Mesothelial cell of epicardium (in vitro differentiated cells): ENCODE results near the gene MACROH2A2. TPM values are rescaled to one million over a fixed set of nuclear protein-coding genes. Genes with fewer than 3 reads are reported as not detected.

Experiments used
- DNase-seq, 2 experiments: peaks; one replicate each; pipeline ENCODE4 v3.0.0; 2021; ENCODE audit warnings: low spot score in 2 of 2; ENCODE audit not compliant: unreplicated experiment in 2 of 2
- H3K27ac Mint-ChIP-seq: 2 replicates; pipeline ENCODE4 v1.8.0; 2021; ENCODE audit warnings: mixed read lengths
- H3K27me3 Mint-ChIP-seq: 2 replicates; pipeline ENCODE4 v1.8.0; 2021; ENCODE audit warnings: low read depth, mixed read lengths
- H3K36me3 Mint-ChIP-seq: 2 replicates; pipeline ENCODE4 v1.8.0; 2021; ENCODE audit warnings: mixed read lengths
- H3K4me1 Mint-ChIP-seq: 2 replicates; pipeline ENCODE4 v1.8.0; 2021; ENCODE audit warnings: mixed read lengths
- H3K4me3 Mint-ChIP-seq: 2 replicates; pipeline ENCODE4 v1.8.0; 2021; ENCODE audit warnings: mild to moderate bottlenecking, moderate library complexity, mixed read lengths
- H3K9me3 Mint-ChIP-seq: 2 replicates; pipeline ENCODE4 v1.8.0; 2021; ENCODE audit warnings: mixed read lengths
- total RNA-seq: library from RNA; stranded (reverse); gene quantifications from 3 replicates; pipeline ENCODE4 v1.2.1, GENCODE V29; 2021
- TF ChIP-seq, protein P1 (sequence below): fragments of 200-600 bp; sonication (generic); IDR thresholded peaks from one replicate; pipeline ENCODE4 v1.5.0; 2021; ENCODE audit warnings: antibody characterized with exemption; ENCODE audit not compliant: unreplicated experiment

The MACROH2A2 gene
- 122 to 128 TPM (median 125 TPM) in 3 replicates for total RNA-seq

DNA sequence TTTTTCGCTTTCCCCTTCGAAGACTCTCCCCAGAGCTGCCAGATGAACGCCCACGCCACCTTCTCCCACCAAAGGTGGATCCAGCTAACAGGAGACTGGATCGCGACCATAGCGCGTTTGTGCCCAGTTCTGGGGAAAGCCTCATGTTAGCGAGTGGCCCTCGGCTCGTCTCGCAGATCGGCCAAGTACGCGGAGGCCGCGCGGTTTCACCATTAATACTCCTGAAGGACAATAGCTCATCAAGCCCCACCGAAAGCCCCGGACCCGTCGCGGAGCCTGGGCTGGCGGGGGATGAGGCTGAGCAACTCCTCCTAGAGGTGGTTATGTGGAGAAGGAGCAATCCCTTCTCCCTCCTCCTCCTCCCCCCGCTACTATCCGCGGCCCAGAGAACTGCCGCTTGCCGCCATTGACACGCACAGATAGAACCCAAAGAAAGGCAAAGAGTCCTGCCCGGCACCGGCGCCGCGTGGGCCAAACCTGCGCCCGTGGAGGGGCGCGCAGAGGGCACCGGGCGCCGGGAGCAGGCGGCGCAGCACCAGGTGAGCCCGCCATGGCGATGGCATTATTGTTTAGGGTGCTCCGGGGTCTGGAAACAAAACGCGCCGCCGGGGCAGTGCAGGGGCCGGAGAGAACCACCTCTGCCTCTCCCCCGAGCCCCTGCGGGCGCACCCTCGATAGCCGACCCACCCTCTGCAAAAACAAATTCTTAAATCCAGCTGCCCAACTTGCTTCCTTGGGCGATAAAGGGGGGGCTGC, at the start of gene MACROH2A2:
TSS of gene MACROH2A2 (plus strand) at position 385 of the 756 bp plus-strand sequence. CDS start 22,813 bp downstream, outside the sequence.
- Mint-ChIP-seq H3K4me3 (peak within 1 kb of the TSS; percentile 97), H3K4me1 (peaks cover 55% of the 10 kb centered on the region), H3K36me3 (no peaks in the 10 kb centered on the region), H3K9me3 (no peaks in the 10 kb centered on the region), H3K27me3 (no peaks in the 10 kb centered on the region), H3K27ac (peak within 1 kb of the TSS; percentile 99)
- TF ChIP-seq, protein P1, sequence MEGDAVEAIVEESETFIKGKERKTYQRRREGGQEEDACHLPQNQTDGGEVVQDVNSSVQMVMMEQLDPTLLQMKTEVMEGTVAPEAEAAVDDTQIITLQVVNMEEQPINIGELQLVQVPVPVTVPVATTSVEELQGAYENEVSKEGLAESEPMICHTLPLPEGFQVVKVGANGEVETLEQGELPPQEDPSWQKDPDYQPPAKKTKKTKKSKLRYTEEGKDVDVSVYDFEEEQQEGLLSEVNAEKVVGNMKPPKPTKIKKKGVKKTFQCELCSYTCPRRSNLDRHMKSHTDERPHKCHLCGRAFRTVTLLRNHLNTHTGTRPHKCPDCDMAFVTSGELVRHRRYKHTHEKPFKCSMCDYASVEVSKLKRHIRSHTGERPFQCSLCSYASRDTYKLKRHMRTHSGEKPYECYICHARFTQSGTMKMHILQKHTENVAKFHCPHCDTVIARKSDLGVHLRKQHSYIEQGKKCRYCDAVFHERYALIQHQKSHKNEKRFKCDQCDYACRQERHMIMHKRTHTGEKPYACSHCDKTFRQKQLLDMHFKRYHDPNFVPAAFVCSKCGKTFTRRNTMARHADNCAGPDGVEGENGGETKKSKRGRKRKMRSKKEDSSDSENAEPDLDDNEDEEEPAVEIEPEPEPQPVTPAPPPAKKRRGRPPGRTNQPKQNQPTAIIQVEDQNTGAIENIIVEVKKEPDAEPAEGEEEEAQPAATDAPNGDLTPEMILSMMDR = no peak
- DNase-seq = peak; percentile 57 to 80

DNA sequence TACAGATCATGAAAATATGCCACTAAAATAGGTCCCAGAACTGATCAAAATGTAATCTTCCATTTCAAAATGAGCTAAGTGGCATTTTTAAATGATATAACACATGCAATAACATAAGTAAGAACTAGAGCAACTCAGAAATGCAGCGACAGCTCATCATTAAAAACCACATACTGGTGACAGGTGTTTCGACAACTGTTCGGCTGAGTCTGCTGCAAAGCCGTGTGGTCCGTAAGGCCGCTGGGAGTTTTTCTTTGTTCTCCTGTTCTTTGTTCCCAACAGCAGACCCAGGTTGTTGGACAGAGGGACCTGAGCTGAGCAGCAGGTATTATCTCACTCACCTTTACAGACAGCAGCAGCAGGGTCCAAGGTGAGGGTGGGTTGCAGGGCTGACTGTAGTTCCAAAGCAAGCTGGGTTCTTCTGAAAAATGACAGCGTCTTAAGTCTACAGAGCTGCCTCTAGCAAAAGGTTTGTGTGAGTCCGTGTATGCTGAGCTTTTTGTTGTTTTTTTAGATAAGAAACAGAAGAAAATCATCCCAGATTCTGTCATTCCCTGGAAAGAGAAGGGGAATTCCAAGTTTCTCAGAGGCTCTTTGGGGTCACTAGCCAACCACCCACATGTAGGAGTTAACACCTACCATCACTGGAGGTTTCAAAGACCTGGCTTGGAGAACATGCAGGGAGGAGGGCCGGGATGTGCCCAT, 45.4 kb upstream of the MACROH2A2 start:
- Mint-ChIP-seq H3K27me3 (no peaks in the 10 kb centered on the region), H3K9me3 (peaks cover 36% of the 10 kb centered on the region), H3K4me1 (peaks cover 22% of the 10 kb centered on the region), H3K4me3 (peak overlapping the region; percentile 34), H3K36me3 (peaks cover 6% of the 10 kb centered on the region), H3K27ac (peak overlapping the region; percentile 84)
- TF ChIP-seq, protein P1 = no peak
- DNase-seq = no peak

- no peaks in the 10 kb centered on the region for H3K4me1 Mint-ChIP-seq
Measured at GRCh38 chr10:70031215-70031614, 21.4 kb upstream of the MACROH2A2 start.

GRCh38 chr10:70032667-70033289, 19.9 kb upstream of the MACROH2A2 start:
- Mint-ChIP-seq H3K4me3 (no peak overlapping the region), H3K36me3 (peaks cover 4% of the 10 kb centered on the region), H3K27ac (no peak overlapping the region), H3K27me3 (peaks cover 4% of the 10 kb centered on the region), H3K4me1 (no peaks in the 10 kb centered on the region), H3K9me3 (peaks cover 25% of the 10 kb centered on the region)
- no peak for DNase-seq
- TF ChIP-seq, protein P1 = no peak

More at GRCh38 chr10:70031215-70031614, 21.4 kb upstream of the MACROH2A2 start:
- Mint-ChIP-seq H3K27ac (no peak overlapping the region), H3K9me3 (peaks cover 30% of the 10 kb centered on the region), H3K27me3 (peaks cover 4% of the 10 kb centered on the region), H3K36me3 (peaks cover 4% of the 10 kb centered on the region), H3K4me3 (no peak overlapping the region)
- TF ChIP-seq, protein P1 = no peak
- no peak for DNase-seq

DNA sequence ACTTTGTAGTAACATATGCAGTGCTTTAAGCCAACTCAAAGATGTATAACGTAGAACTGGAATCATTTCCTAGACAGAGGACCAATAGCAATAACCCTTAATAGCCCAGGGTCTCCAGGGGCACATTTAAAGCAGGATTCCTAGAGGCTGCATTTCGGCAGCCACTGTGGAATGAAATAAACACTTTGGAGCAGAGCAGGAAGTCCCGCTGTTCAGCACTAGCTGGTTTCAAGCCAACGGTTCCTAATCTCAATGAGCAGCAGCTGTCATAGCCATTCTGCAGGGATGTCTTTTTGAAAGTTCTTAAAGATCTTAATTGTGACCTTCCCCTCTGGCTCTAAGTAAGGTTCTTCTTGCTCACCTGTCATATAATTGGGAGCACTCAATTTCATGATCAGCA, 18.4 kb upstream of the MACROH2A2 start:
- TF ChIP-seq, protein P1 = no peak
- no peak for DNase-seq
- H3K27ac Mint-ChIP-seq = no peak overlapping the region
- H3K4me3 Mint-ChIP-seq = no peak overlapping the region
- H3K4me1 Mint-ChIP-seq = no peaks in the 10 kb centered on the region
- H3K36me3 Mint-ChIP-seq = peaks cover 4% of the 10 kb centered on the region
- peaks cover 29% of the 10 kb centered on the region for H3K9me3 Mint-ChIP-seq
- H3K27me3 Mint-ChIP-seq = peaks cover 4% of the 10 kb centered on the region
